ENCODE measurements around the gene WASHC1. TPM values are rescaled to one million over a fixed set of nuclear protein-coding genes. Genes with fewer than 3 reads are reported as not detected.
"Not testable (repeated sequence)": the region's sequence is repeated elsewhere in the genome, so short reads cannot be mapped to it uniquely, and the experiment has no call there.

WASHC1 gene
- total RNA-seq, 3 donors from 2014 or later (not counting 1 experiment from before 2014, with no cell fraction given): 16.7 to 52.5 (median 20.7) TPM

DNA sequence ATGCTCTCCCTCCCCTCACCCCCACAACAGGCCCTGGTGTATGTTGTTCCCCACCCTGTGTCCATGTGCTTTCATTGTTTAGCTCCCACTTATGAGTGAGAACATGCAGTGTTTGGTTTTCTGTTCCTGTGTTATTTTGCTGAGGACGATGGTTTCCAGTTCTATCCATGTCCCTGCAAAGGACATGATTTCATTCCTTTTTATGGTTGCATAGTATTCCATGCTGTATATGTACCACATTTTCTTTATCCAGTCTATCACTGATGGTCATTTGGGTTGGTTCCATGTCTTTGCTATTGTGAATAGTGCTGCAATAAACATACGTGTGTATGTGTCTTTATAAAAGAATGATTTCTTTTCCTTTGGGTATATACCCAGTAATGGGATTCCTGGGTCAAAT is 12.6 kb upstream of the WASHC1 start:
- H3K4me3 Mint-ChIP-seq; H3K36me3 ChIP-seq (ENCODE audit: control insufficient read depth, insufficient read depth, low read length); intact Hi-C loops (cut with micrococcal nuclease); H3K27me3 ChIP-seq (ENCODE audit: control insufficient read depth, insufficient read depth, low read length); H3K4me3 ChIP-seq (ENCODE audit: low read length); ATAC-seq; DNase-seq; H3K9me3 Mint-ChIP-seq; H3K9me3 ChIP-seq (ENCODE audit: control insufficient read depth, insufficient read depth, low read length); H3K4me1 ChIP-seq (ENCODE audit: control insufficient read depth, insufficient read depth, low read length); H3K36me3 Mint-ChIP-seq; H3K27ac Mint-ChIP-seq; H3K27ac ChIP-seq (ENCODE audit: low read length); H3K4me1 Mint-ChIP-seq; H3K27me3 Mint-ChIP-seq (ENCODE audit: low read depth in 2 of 2): not testable (repeated sequence)
- WGBS (ENCODE audit: insufficient coverage): 83% methylated on average over 1 of the region's 2 CpGs

DNA sequence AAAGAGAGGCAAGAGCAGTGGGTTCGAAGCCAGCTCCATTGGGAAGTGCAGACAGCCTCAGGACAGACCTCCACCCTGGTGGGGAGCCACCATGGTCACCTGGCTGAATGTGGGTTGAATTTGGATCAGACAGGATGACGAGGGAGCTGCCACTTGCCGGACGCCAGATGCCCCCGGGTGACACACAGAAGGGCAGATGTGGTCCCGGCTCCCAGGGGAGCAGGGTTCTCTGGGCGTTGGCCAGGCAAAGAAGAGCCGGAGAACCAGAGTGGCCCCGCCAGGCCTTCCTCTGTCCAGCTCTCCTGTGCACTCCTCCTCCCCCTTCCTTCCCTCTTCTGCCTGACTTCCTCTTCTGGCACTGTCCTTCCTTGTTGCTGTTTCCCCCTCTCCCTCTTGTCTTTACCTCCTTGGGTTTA is 12.0 kb upstream of the WASHC1 start:
- H3K4me3 Mint-ChIP-seq; H3K27me3 ChIP-seq (ENCODE audit: control insufficient read depth, insufficient read depth, low read length); H3K27ac Mint-ChIP-seq; H3K36me3 ChIP-seq (ENCODE audit: control insufficient read depth, insufficient read depth, low read length); H3K27me3 Mint-ChIP-seq (ENCODE audit: low read depth in 2 of 2); H3K4me1 Mint-ChIP-seq; H3K4me1 ChIP-seq (ENCODE audit: control insufficient read depth, insufficient read depth, low read length); H3K4me3 ChIP-seq (ENCODE audit: low read length); DNase-seq; H3K9me3 ChIP-seq (ENCODE audit: control insufficient read depth, insufficient read depth, low read length); ATAC-seq; H3K9me3 Mint-ChIP-seq; H3K27ac ChIP-seq (ENCODE audit: low read length); intact Hi-C loops (cut with micrococcal nuclease); H3K36me3 Mint-ChIP-seq: not testable (repeated sequence)
- WGBS (ENCODE audit: insufficient coverage): 88% methylated on average over 7 of the region's 9 CpGs

DNA sequence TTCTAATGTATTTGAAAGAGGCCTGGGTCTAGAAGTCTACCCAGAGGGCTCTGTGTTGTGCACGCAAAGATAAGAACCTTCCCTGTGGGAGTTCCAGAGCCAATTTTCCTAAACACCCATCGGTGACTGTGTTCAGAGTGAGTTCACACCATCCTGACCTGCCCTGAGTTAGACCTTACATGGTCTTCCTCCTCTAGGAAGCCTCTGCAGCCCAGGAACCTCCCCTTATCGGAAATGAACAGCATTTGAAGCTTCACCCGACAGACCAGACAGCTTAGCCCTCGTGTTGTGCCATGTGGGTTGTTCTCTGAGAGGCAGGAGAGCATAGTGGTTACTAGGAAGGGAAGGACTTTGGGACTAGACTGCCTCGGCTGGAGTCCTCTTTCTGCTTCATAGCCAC is 3.1 kb upstream of the WASHC1 start:
- not testable (repeated sequence) for H3K27me3 Mint-ChIP-seq (ENCODE audit: low read depth in 2 of 2); ATAC-seq; H3K4me3 Mint-ChIP-seq

DNA sequence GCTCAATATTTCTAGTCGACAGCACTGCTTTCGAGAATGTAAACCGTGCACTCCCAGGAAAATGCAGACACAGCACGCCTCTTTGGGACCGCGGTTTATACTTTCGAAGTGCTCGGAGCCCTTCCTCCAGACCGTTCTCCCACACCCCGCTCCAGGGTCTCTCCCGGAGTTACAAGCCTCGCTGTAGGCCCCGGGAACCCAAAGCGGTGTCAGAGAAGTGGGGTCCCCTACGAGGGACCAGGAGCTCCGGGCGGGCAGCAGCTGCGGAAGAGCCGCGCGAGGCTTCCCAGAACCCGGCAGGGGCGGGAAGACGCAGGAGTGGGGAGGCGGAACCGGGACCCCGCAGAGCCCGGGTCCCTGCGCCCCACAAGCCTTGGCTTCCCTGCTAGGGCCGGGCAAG is 481 bp downstream of the WASHC1 start:
- not testable (repeated sequence) for H3K4me3 Mint-ChIP-seq

More for the DNA sequence above, 3.1 kb upstream of the WASHC1 start:
- H3K27ac Mint-ChIP-seq; DNase-seq; H3K4me3 ChIP-seq (ENCODE audit: low read length); H3K9me3 Mint-ChIP-seq; H3K36me3 Mint-ChIP-seq; H3K36me3 ChIP-seq (ENCODE audit: control insufficient read depth, insufficient read depth, low read length); H3K27me3 ChIP-seq (ENCODE audit: control insufficient read depth, insufficient read depth, low read length); intact Hi-C loops (cut with micrococcal nuclease); H3K9me3 ChIP-seq (ENCODE audit: control insufficient read depth, insufficient read depth, low read length); H3K4me1 Mint-ChIP-seq; H3K4me1 ChIP-seq (ENCODE audit: control insufficient read depth, insufficient read depth, low read length); H3K27ac ChIP-seq (ENCODE audit: low read length): not testable (repeated sequence)
- no CpG with 5 or more reads among the region's 6 CpGs for WGBS (ENCODE audit: insufficient coverage)

DNA sequence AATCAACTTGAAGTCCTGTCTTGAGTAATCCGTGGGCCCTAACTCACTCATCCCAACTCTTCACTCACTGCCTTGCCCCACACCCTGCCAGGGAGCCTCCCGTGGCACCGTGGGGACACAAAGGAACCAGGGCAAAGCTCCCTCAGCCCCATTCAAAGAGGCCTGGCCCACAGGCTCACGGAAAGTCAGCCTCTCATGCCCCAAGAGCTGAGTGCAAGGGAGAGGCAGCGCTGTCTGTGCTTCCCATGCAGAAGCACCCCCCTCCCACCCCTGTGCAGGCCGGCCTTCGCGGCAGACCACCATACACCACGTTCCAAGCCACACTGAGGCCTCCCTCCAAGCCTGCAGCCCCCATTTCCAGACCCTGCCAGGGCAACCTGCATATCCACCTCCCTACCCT is 7.6 kb downstream of the WASHC1 start:
- ATAC-seq; H3K36me3 ChIP-seq (ENCODE audit: control insufficient read depth, insufficient read depth, low read length); H3K36me3 Mint-ChIP-seq; H3K4me3 Mint-ChIP-seq; H3K4me1 ChIP-seq (ENCODE audit: control insufficient read depth, insufficient read depth, low read length); intact Hi-C loops (cut with micrococcal nuclease); H3K4me3 ChIP-seq (ENCODE audit: low read length); H3K27ac Mint-ChIP-seq; H3K27me3 Mint-ChIP-seq (ENCODE audit: low read depth in 2 of 2); H3K4me1 Mint-ChIP-seq; H3K27me3 ChIP-seq (ENCODE audit: control insufficient read depth, insufficient read depth, low read length); DNase-seq; H3K9me3 Mint-ChIP-seq; H3K9me3 ChIP-seq (ENCODE audit: control insufficient read depth, insufficient read depth, low read length); H3K27ac ChIP-seq (ENCODE audit: low read length): not testable (repeated sequence)
- WGBS (ENCODE audit: insufficient coverage): no CpG with 5 or more reads among the region's 9 CpGs

More for the DNA sequence above, 481 bp downstream of the WASHC1 start:
- H3K9me3 ChIP-seq (ENCODE audit: control insufficient read depth, insufficient read depth, low read length); ATAC-seq; H3K27ac ChIP-seq (ENCODE audit: low read length); H3K27ac Mint-ChIP-seq; H3K36me3 ChIP-seq (ENCODE audit: control insufficient read depth, insufficient read depth, low read length); DNase-seq; H3K36me3 Mint-ChIP-seq; intact Hi-C loops (cut with micrococcal nuclease); H3K4me1 ChIP-seq (ENCODE audit: control insufficient read depth, insufficient read depth, low read length); H3K9me3 Mint-ChIP-seq; H3K27me3 ChIP-seq (ENCODE audit: control insufficient read depth, insufficient read depth, low read length); H3K27me3 Mint-ChIP-seq (ENCODE audit: low read depth in 2 of 2); H3K4me1 Mint-ChIP-seq; H3K4me3 ChIP-seq (ENCODE audit: low read length): not testable (repeated sequence)
- no CpG with 5 or more reads among the region's 30 CpGs for WGBS (ENCODE audit: insufficient coverage)

DNA sequence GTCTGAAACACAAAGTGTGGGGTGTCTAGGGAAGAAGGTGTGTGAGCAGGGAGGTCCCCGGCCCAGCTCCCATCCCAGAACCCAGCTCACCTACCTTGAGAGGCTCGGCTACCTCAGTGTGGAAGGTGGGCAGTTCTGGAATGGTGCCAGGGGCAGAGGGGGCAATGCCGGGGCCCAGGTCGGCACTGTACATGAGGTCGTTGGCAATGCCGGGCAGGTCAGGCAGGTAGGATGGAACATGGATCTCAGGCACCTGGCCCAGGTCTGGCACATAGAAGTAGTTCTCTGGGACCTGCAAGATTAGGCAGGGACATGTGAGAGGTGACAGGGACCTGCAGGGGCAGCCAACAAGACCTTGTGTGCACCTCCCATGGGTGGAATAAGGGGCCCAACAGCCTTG is 12.4 kb downstream of the WASHC1 start:
- H3K27ac Mint-ChIP-seq; H3K9me3 Mint-ChIP-seq; H3K4me1 Mint-ChIP-seq; ATAC-seq; intact Hi-C loops (cut with micrococcal nuclease); H3K4me1 ChIP-seq (ENCODE audit: control insufficient read depth, insufficient read depth, low read length); H3K9me3 ChIP-seq (ENCODE audit: control insufficient read depth, insufficient read depth, low read length); H3K4me3 ChIP-seq (ENCODE audit: low read length); H3K27me3 Mint-ChIP-seq (ENCODE audit: low read depth in 2 of 2); H3K27ac ChIP-seq (ENCODE audit: low read length); H3K27me3 ChIP-seq (ENCODE audit: control insufficient read depth, insufficient read depth, low read length); H3K4me3 Mint-ChIP-seq; DNase-seq; H3K36me3 ChIP-seq (ENCODE audit: control insufficient read depth, insufficient read depth, low read length); H3K36me3 Mint-ChIP-seq: not testable (repeated sequence)
- WGBS (ENCODE audit: insufficient coverage): no CpG with 5 or more reads among the region's 6 CpGs

DNA sequence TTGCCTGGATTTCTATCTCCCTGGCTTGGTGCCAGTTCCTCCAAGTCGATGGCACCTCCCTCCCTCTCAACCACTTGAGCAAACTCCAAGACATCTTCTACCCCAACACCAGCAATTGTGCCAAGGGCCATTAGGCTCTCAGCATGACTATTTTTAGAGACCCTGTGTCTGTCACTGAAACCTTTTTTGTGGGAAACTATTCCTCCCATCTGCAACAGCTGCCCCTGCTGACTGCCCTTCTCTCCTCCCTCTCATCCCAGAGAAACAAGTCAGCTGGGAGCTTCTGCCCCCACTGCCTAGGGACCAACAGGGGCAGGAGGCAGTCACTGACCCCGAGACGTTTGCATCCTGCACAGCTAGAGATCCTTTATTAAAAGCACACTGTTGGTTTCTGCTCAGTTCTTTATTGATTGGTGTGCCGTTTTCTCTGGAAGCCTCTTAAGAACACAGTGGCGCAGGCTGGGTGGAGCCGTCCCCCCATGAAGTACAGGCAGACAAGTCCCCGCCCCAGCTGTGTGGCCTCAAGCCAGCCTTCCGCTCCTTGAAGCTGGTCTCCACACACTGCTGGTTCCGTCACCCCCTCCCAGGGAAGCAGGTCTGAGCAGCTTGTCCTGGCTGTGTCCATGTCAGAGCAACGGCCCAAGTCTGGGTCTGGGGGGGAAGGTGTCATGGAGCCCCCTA is 15.0 kb downstream of the WASHC1 start:
- H3K36me3 ChIP-seq (ENCODE audit: control insufficient read depth, insufficient read depth, low read length); H3K27ac Mint-ChIP-seq; H3K4me1 ChIP-seq (ENCODE audit: control insufficient read depth, insufficient read depth, low read length); H3K9me3 Mint-ChIP-seq; H3K27me3 Mint-ChIP-seq (ENCODE audit: low read depth in 2 of 2); intact Hi-C loops (cut with micrococcal nuclease); H3K4me3 ChIP-seq (ENCODE audit: low read length); H3K4me1 Mint-ChIP-seq; ATAC-seq; H3K4me3 Mint-ChIP-seq; H3K9me3 ChIP-seq (ENCODE audit: control insufficient read depth, insufficient read depth, low read length); H3K27ac ChIP-seq (ENCODE audit: low read length); H3K27me3 ChIP-seq (ENCODE audit: control insufficient read depth, insufficient read depth, low read length); DNase-seq; H3K36me3 Mint-ChIP-seq: not testable (repeated sequence)
- 86% methylated on average over 6 of the region's 10 CpGs for WGBS (ENCODE audit: insufficient coverage)

Measured in natural killer cell (primary cell).